ENCODE results near the gene HOOK2.

GRCh38 chr19:12789904-12790619, 14.7 kb upstream of the HOOK2 start:
- TF ChIP-seq POLR2A (IDR thresholded peaks at IDR 0.05), result peak; percentile 92 to 95
- TF ChIP-seq POLR2AphosphoS5 (IDR thresholded peaks at IDR 0.05), result peak; percentile 99
- TF ChIP-seq CTCF (IDR thresholded peaks at IDR 0.05), result no peak
- no peak for TF ChIP-seq EP300 (IDR thresholded peaks at IDR 0.05)

Data from gastroesophageal sphincter (tissue), 3 donors.